Transverse colon (tissue), 4 donors: ENCODE measurements around the gene RPLP1. TPM values are rescaled to one million over a fixed set of nuclear protein-coding genes. Genes with fewer than 3 reads are reported as not detected.

Experiments
- DNase-seq: peaks from one replicate; pipeline ENCODE4 v3.0.0-alpha.2; 2019
- H3K27ac ChIP-seq, 4 donors: fragments of 200-600 bp; sonication (generic); 2 replicates each; pipeline ENCODE4 v1.5.1; 2016 to 2018; ENCODE audit warnings: inconsistent platforms in 4 of 4
- H3K27me3 ChIP-seq: fragments of 200-600 bp; sonication (generic); 2 replicates; pipeline ENCODE4 v1.5.1; 2017; ENCODE audit warnings: inconsistent platforms
- H3K36me3 ChIP-seq, 4 donors: fragments of 200-600 bp; sonication (generic); 2 replicates each; pipeline ENCODE4 v1.5.1; 2017 to 2019; ENCODE audit warnings: inconsistent platforms in 4 of 4
- H3K4me1 ChIP-seq, 4 donors: fragments of 200-600 bp; sonication (generic); 2 replicates each; pipeline ENCODE4 v1.5.1; 2017 to 2020; ENCODE audit warnings: inconsistent platforms in 4 of 4
- H3K4me3 ChIP-seq, 4 donors: fragments of 200-600 bp; sonication (generic); 1 replicate in 1 of 4; 2 replicates in 3 of 4; pipeline versions ENCODE4 v1.5.1 to v1.6.1; 2017 to 2019; ENCODE audit warnings: inconsistent platforms in 4 of 4
- H3K9me3 ChIP-seq, 2 donors: fragments of 200-600 bp; sonication (generic); 2 replicates each; pipeline ENCODE4 v1.5.1; 2017 to 2019; ENCODE audit warnings: inconsistent platforms in 2 of 2
- EP300 ChIP-seq: sonication (generic); formaldehyde crosslinking; IDR thresholded peaks from one replicate; pipeline ENCODE4 v1.6.1; 2017; ENCODE audit warnings: antibody characterized with exemption, low read depth
- POLR2A ChIP-seq: fragments of 450-650 bp; IDR thresholded peaks from one replicate; pipeline ENCODE4 v1.6.1; 2016; ENCODE audit warnings: antibody characterized with exemption, mild to moderate bottlenecking, moderate library complexity
- POLR2AphosphoS5 ChIP-seq, 3 donors: sonication (generic); formaldehyde crosslinking; IDR thresholded peaks; one replicate each; pipeline ENCODE4 v1.6.1; 2016; ENCODE audit warnings: antibody characterized with exemption in 3 of 3
- WGBS, 2 donors: methylation state at CpG; one replicate each; pipeline ENCODE4 v1.1.5; 2018; ENCODE audit warnings: low coverage in 1 of 2; 5-methylcytosine and 5-hydroxymethylcytosine counted together
- in situ Hi-C, 4 donors: fragments of 200-750 bp; cut with MboI; loops; one replicate each; pipeline versions ENCODE4 v1.15.0 to v1.15.1; 2017; ENCODE audit warnings: low sequenced_read_pairs in 3 of 4, low pct_ligation_motif_present in 1 of 4, low pct_unique_long_range_greater_than_20kb in 1 of 4
- intact Hi-C: fragments of 100-400 bp; cut with DNase I; formaldehyde crosslinking; loops from one replicate; pipeline ENCODE4 v1.15.1; 2023; ENCODE audit warnings: low total_unique reads
- total RNA-seq, 4 donors: library from RNA; depleted of rRNA; stranded (reverse); fragments of >200 nt; gene quantifications; one replicate each; pipeline ENCODE4 v1.1.0, GENCODE V29; 2016
- TF ChIP-seq, protein P1 (sequence below), 5 experiments: fragments of 200-600 bp in 3 of 5; fragments of 450-650 bp in 2 of 5; sonication (generic) in 3 of 5; IDR thresholded peaks; 1 replicate in 2 of 5; 2 replicates in 3 of 5; pipeline ENCODE4 v1.5.1; 2016 to 2017; ENCODE audit warnings: antibody characterized with exemption in 5 of 5, inconsistent platforms in 3 of 5, mild to moderate bottlenecking in 2 of 5, moderate library complexity in 1 of 5

The RPLP1 gene
- total RNA-seq, 4 donors from 2014 or later = 279 to 742 (median 450) TPM

DNA sequence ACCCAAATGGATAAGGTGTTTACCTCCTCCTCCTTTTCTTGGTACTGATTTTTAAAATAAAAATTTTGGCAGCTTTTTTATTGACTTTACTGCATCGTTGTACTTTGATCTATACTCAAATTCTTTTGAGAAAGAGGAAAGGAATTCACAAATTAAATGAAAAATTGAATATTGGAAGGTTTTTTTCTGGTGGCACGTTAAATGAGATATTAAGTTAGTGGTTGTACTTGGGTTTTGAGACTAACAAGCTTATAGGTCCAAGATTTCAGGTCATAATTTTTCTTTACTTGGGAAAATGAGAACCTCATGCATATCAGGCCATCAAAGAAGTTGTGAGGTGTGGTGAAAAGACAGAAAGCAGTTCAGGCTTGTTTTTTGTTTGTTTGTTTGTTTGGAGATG lies 14.1 kb downstream of the RPLP1 start:
- peaks cover 9 to 48% (median 19%) of the 10 kb centered on the region in 4 donors for H3K4me1 ChIP-seq
- H3K36me3 ChIP-seq = no peaks in the 10 kb centered on the region
- no peak overlapping the region for H3K4me3 ChIP-seq
- no peak for TF ChIP-seq EP300
- TF ChIP-seq, protein P1, sequence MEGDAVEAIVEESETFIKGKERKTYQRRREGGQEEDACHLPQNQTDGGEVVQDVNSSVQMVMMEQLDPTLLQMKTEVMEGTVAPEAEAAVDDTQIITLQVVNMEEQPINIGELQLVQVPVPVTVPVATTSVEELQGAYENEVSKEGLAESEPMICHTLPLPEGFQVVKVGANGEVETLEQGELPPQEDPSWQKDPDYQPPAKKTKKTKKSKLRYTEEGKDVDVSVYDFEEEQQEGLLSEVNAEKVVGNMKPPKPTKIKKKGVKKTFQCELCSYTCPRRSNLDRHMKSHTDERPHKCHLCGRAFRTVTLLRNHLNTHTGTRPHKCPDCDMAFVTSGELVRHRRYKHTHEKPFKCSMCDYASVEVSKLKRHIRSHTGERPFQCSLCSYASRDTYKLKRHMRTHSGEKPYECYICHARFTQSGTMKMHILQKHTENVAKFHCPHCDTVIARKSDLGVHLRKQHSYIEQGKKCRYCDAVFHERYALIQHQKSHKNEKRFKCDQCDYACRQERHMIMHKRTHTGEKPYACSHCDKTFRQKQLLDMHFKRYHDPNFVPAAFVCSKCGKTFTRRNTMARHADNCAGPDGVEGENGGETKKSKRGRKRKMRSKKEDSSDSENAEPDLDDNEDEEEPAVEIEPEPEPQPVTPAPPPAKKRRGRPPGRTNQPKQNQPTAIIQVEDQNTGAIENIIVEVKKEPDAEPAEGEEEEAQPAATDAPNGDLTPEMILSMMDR (IDR thresholded peaks at IDR 0.05) = no peak
- TF ChIP-seq POLR2A = no peak
- no peak for TF ChIP-seq POLR2AphosphoS5 (IDR thresholded peaks at IDR 0.05)
- in situ Hi-C loops (no loop called here), intact Hi-C loops (no loop called here)
- H3K9me3 ChIP-seq = no peaks in the 10 kb centered on the region
- H3K27ac ChIP-seq = peak overlapping the region in 1 of 4 donors; percentile 32
- WGBS, 2 donors = 50 to 70% methylated on average over 2 of the region's 2 CpGs
- H3K27me3 ChIP-seq = no peaks in the 10 kb centered on the region
- no peak for DNase-seq

DNA sequence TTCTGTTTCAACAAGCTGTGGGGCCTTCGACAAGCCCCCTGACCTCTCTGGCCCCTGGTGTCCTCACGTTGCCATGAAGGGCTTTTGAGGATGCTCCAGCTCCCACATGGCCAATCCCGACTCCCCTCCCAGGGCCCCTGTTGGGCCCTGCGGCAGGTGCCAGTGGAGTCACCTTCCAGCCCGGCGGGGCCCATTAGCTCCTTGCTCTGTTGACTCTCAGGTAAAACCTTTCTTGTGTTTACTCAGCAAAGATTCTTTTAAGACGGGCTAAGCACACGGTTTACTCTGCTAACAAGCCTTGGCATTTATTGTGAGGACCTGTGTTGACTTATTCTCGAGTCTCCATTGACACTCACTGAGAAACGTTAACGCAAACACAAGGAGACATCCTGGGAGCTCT lies 15.0 kb downstream of the RPLP1 start:
- H3K36me3 ChIP-seq = no peaks in the 10 kb centered on the region
- 47 to 67% methylated on average over 2 to 11 of the region's 11 CpGs for WGBS, 2 donors
- H3K27ac ChIP-seq = peak overlapping the region; percentile 9 to 43 (median 26)
- intact Hi-C loops (no loop called here), in situ Hi-C loops (no loop called here)
- peak; percentile 23 for DNase-seq
- H3K4me3 ChIP-seq = no peak overlapping the region
- no peaks in the 10 kb centered on the region for H3K9me3 ChIP-seq
- peaks cover 7 to 42% (median 14%) of the 10 kb centered on the region in 4 donors for H3K4me1 ChIP-seq
- TF ChIP-seq POLR2A (no peak), POLR2AphosphoS5 (IDR thresholded peaks at IDR 0.05) (no peak), EP300 (no peak)
- TF ChIP-seq, protein P1 (IDR thresholded peaks at IDR 0.05) = no peak
- H3K27me3 ChIP-seq = no peaks in the 10 kb centered on the region

DNA sequence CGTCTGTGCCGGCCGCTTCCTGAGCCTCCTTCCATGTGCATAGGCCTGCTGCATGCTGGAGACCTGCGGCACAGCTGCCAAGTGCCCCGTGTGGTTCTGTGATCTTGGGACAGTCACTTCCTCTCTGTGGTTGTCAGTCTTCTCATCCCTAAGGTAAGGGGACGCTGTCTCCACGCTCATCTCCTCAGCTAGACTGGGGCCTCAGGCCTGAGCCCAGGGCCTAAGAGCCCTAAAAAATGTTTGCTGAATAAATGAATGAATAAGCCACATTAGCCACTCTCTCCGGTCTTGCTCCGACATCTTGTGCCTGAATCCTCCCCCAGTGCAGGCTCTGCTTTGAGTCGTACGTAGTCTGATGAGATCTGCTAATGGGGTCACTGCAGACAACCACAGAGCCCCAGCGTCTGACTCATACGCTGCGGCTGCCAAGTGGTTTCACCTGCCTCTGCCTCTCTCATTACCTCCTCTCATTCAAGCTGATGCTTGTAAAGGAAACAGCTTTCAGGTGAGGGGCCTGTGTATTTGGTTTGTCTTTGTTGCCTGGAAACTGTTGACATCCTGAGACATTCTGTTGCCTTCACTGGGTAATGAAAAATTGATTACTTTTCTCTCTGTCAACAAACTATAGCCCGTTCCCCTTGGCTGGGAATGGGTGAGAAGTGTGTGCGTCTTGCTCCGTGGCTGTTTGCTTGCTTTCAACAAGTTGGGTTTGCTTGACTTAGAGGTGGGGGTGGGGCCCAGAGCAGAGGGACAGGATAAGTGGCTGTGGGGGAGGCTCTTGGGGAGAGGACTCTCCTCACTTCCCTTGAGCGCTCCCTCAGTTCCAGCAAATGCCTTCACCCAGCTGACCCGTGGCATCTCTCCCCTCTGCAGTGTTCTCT lies 15.9 kb downstream of the RPLP1 start:
- in situ Hi-C loops = no loop called here
- intact Hi-C loops = no loop called here
- H3K9me3 ChIP-seq = no peaks in the 10 kb centered on the region
- no peaks in the 10 kb centered on the region for H3K36me3 ChIP-seq
- 40 to 49% methylated on average over 1 to 19 of the region's 19 CpGs for WGBS, 2 donors
- H3K4me1 ChIP-seq = peaks cover 5 to 37% (median 10%) of the 10 kb centered on the region in 4 donors
- no peak overlapping the region for H3K4me3 ChIP-seq
- peak overlapping the region; percentile 15 to 45 (median 34) for H3K27ac ChIP-seq
- peak; percentile 61 for DNase-seq
- H3K27me3 ChIP-seq = no peaks in the 10 kb centered on the region
- TF ChIP-seq POLR2A (no peak), POLR2AphosphoS5 (IDR thresholded peaks at IDR 0.05) (no peak), EP300 (no peak)
- TF ChIP-seq, protein P1 (IDR thresholded peaks at IDR 0.05) = no peak

DNA sequence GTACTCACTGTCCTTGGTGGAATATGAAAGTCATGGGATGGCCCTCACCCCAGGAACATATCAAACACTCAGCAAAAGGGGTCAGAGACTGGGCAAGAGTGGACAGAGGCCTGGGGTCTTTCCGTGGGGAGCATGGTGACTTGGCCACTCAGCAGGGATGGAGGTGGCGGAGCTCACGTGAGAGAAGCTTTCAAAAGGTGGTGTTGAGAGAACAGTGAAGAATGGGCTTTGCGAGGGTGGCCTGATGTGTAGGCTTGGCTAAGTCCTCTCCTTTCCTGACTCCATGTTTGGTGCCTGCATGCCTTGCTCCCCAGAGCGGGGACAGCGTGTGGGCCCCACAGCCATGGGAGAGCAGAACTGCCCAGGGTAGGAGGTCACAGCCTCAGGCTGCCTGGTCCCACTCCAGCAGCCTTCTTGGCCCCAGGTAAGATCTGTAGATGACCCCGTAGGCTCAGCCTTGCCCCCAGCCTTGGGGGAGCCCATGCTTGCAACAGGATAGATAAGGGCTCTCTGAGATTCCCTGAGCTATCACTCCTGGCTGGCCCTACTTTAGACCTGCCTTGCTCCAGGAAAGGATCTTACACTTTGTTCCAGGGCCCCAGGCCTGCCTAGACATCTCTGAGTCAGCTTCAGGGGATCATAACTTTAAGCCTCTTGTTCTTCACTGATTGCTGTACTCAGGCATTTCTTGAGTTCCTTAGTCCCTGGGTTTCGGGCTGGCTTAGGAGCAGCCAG lies 17.0 kb downstream of the RPLP1 start:
- in situ Hi-C loops = loop anchor here in 3 of 4 donors (10.0 kb wide), 1 partner anchor 1015 kb away; no protein-coding TSS in a partner anchor
- intact Hi-C loops = no loop called here
- DNase-seq = no peak

More for the DNA sequence above, 17.0 kb downstream of the RPLP1 start:
- Histone ChIP-seq H3K4me1 (peaks cover 5 to 32% (median 10%) of the 10 kb centered on the region in 4 donors), H3K36me3 (no peaks in the 10 kb centered on the region), H3K27me3 (no peaks in the 10 kb centered on the region), H3K27ac (peak overlapping the region in 1 of 4 donors; percentile 15), H3K9me3 (no peaks in the 10 kb centered on the region), H3K4me3 (no peak overlapping the region)
- TF ChIP-seq, protein P1 (IDR thresholded peaks at IDR 0.05) = no peak
- 87 to 97% methylated on average over 3 to 8 of the region's 8 CpGs for WGBS, 2 donors
